SK-N-SH treated with all-trans-retinoic acid at 6 μM for 48 hours (cell line): ENCODE results near the gene HNRNPR.

Experiments used
- ARNTL ChIP-seq: fragments of 450-650 bp; formaldehyde crosslinking; IDR thresholded peaks from 2 replicates; pipeline ENCODE4 v1.5.0; 2020; ENCODE audit warnings: low read depth, mild to moderate bottlenecking, moderate library complexity, borderline replicate concordance
- ESRRG ChIP-seq: fragments of 250-450 bp; sonication (Bioruptor Pico); IDR thresholded peaks from 2 replicates; pipeline ENCODE4 v1.6.1; 2021; ENCODE audit warnings: mild to moderate bottlenecking
- RARB ChIP-seq: fragments of 250-450 bp; sonication (Bioruptor Pico); IDR thresholded peaks from 2 replicates; pipeline ENCODE4 v1.8.0; 2021; ENCODE audit warnings: mild to moderate bottlenecking, moderate library complexity
- SNAI2 ChIP-seq: fragments of 250-450 bp; sonication (Bioruptor Pico); IDR thresholded peaks from 2 replicates; pipeline ENCODE4 v1.5.0; 2020; ENCODE audit warnings: mild to moderate bottlenecking, moderate library complexity
- TOX ChIP-seq: fragments of 250-450 bp; sonication (Bioruptor Pico); IDR thresholded peaks from 2 replicates; pipeline ENCODE4 v1.8.0; 2021; ENCODE audit warnings: mild to moderate bottlenecking, moderate library complexity, borderline replicate concordance
- ZNF565 ChIP-seq: fragments of 450-650 bp; formaldehyde crosslinking; conservative IDR thresholded peaks from 2 replicates; pipeline ENCODE4 v1.5.0; 2020; ENCODE audit warnings: low read depth, mild to moderate bottlenecking, moderate library complexity

GRCh38 chr1:23358310-23358875 lies 14.3 kb upstream of the HNRNPR start:
- TF ChIP-seq RARB (CRISPR knock-in tag) (no peak), ESRRG (CRISPR knock-in tag) (no peak), ARNTL (no peak), ZNF565 (CRISPR knock-in tag) (no peak), SNAI2 (no peak), TOX (no peak)
